ENCODE measurements around the gene TMEM132D.

Gene TMEM132D

DNA sequence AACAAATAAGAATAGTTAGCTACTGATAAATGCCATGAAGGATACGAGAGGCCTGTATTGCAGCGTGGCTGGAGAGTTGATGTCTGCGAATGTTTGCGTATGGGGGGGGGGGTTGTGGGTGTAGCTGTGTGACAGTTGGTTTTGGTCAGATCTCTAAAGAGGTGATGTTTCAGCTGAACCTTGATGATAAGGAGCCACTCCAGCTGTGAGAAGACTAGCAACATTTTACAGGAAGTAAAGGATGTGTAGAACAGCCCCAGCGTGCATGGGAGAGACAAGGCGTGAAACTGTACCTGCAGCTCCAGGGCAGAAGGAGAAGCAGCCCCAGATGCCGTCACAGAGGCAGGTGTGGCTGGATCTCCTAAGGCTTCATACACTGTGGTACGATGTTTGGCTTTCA lies 416.9 kb downstream of the TMEM132D start:
- no peak for DNase-seq (ENCODE audit: low read depth, low spot score)
- H3K27ac ChIP-seq = no peak overlapping the region

DNA sequence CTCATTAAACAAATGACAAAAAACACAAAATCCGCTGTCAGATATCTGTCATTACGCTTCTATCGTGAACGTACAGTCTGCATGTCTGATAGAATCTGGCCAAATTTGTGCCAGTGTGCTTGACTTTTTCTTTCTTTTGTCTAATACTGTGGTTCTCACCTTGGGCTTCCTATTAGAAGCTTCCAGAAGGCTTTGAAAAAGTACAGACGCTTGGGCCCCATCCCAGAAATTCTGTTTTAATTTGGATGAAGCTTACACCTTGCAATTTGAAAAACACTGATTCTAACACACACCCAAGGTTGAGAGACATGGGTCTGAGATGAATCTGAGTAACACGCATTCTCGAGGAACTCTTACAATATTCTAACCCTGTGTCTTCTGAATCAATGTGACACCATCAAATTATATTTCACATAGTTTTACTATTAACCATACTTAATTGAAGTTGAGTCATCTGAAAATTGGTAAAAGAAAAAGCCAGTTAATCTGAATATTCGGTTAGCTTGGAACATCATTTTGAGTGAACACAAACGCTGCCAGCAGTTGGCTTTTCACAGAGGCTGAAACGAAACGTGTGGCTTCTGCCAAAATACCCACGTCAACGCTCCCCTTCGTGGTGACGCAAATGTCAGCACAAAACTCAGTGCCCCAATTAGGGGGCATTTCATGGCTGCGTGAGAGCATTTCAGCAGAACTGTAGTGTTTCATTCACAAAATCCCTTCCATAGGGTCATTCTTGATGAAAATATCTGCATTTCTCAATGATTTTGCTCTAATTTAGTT lies 420.5 kb downstream of the TMEM132D start:
- DNase-seq (ENCODE audit: low read depth, low spot score) = no peak
- H3K27ac ChIP-seq = no peak overlapping the region

- DNase-seq (ENCODE audit: low read depth, low spot score) = no peak
- no peak overlapping the region for H3K27ac ChIP-seq
Measured at GRCh38 chr12:129481921-129482320, 421.9 kb downstream of the TMEM132D start.

DNA sequence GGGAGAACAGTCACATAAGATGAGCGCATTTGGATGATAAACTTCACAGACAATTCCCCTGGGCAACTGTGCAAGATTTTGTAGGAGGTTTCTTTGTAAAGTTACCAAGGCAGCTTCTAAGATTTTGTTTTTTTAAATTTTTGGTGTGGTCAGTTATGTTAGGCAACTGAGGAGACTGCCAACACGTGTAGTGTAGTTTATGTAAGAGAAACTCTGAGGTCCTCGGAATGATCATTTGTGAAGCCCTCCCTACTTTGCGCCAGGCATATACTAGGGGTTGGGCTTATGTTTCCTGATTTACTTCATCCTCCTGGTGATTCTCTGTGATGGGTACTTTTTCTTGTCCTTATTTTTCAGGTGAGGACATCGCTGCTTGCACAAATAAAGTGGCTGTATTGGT lies 433.6 kb downstream of the TMEM132D start:
- DNase-seq (ENCODE audit: low read depth, low spot score) = no peak
- H3K27ac ChIP-seq = no peak overlapping the region

- DNase-seq (ENCODE audit: low read depth, low spot score) = no peak
- no peak overlapping the region for H3K27ac ChIP-seq
Measured at GRCh38 chr12:129467726-129468125, 436.1 kb downstream of the TMEM132D start.

GRCh38 chr12:129467289-129467688 lies 436.5 kb downstream of the TMEM132D start:
- no peak overlapping the region for H3K27ac ChIP-seq
- no peak for DNase-seq (ENCODE audit: low read depth, low spot score)

GRCh38 chr12:129466499-129466898 lies 437.3 kb downstream of the TMEM132D start:
- no peak overlapping the region for H3K27ac ChIP-seq
- DNase-seq (ENCODE audit: low read depth, low spot score) = no peak

DNA sequence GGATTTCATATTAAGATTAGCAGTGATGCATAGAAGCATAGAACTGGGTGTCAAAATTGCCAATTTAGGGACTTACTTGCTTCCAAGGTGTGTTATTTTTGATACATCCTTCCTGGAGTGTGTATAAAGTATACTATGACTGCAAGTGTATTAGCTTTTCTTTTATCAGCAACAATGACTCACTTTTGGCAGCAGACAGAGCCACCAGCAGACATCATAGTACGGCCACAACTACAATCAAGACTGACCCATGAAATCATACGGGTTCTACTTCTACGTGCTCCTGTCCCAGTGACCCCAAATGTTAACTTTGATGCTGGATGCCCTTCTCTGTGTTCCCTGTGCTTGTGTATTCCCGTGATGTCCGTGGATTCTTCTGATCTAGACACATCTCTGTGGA lies 443.9 kb downstream of the TMEM132D start:
- no peak for DNase-seq (ENCODE audit: low read depth, low spot score)
- no peak overlapping the region for H3K27ac ChIP-seq

- no peak overlapping the region for H3K27ac ChIP-seq
- no peak for DNase-seq (ENCODE audit: low read depth, low spot score)
Measured at GRCh38 chr12:129446696-129447095, 457.1 kb downstream of the TMEM132D start.

DNA sequence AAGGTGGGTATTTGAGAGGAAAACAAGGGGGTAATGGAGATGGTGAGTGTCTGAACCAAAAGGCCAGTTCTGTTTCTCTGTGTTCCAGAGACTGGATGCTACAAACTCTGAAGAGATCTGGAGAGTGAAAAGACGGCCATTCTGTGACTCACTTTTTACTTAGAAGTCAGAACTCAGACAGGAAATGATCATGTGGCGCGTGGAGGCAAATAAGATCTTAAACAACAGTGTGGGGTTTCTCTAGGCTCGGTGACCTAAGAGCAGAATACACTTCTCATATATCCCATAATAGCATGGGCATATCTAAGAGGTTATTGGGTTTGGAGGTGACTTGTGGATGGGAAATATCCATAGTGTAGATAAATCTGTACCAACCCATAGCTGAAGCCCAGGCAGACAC lies 463.5 kb downstream of the TMEM132D start:
- DNase-seq (ENCODE audit: low read depth, low spot score) = no peak
- no peak overlapping the region for H3K27ac ChIP-seq

- no peak overlapping the region for H3K27ac ChIP-seq
- no peak for DNase-seq (ENCODE audit: low read depth, low spot score)
Measured at GRCh38 chr12:129434790-129435189, 469.0 kb downstream of the TMEM132D start.

GRCh38 chr12:129428240-129428936 lies 475.4 kb downstream of the TMEM132D start:
- no peak for DNase-seq (ENCODE audit: low read depth, low spot score)

DNA sequence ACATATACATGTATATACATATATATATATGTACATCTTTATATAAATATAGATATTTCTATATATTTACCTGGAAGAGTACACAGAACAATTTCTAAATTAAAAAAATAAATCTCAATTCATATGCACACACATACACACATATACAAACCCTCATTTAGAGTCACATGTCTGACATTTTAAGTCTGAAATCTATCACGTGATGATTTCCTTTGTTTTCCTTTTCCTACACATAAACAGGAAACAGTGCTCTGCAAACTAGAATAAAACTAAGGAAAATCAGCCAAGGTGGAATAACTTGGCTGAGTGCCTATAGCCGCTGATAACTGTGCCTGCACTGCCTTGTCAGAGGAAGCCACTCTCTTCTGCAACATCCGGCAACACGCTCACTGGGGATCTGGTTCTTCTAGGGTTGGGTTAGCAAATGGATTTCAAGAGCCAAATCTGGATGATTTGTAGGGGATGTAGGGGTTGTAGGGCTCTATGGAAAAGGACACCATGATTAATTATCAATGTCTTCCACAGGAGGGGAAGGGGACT lies 480.7 kb downstream of the TMEM132D start:
- no peak for DNase-seq (ENCODE audit: low read depth, low spot score)
- H3K27ac ChIP-seq = no peak overlapping the region

More at GRCh38 chr12:129428240-129428936, 475.4 kb downstream of the TMEM132D start:
- H3K27ac ChIP-seq = no peak overlapping the region

DNA sequence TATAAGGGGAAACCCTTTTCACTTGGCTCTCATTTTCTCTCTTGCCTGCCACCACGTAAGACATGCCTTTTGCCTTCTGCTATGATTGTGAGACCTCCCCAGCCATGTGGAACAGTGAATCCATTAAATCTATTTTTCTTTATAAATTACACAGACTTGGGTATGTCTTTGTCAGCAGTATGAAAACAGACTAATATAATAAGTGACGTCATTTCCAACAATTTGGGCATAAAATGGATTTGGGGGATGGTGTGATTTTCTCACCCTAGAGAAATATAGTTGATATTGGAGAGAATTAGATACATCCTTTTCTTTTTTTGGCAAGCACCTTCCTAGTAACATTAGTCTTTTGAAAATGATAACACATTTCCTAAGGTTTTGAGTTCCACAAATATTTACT lies 490.5 kb downstream of the TMEM132D start:
- no peak overlapping the region for H3K27ac ChIP-seq
- no peak for DNase-seq (ENCODE audit: low read depth, low spot score)

DNA sequence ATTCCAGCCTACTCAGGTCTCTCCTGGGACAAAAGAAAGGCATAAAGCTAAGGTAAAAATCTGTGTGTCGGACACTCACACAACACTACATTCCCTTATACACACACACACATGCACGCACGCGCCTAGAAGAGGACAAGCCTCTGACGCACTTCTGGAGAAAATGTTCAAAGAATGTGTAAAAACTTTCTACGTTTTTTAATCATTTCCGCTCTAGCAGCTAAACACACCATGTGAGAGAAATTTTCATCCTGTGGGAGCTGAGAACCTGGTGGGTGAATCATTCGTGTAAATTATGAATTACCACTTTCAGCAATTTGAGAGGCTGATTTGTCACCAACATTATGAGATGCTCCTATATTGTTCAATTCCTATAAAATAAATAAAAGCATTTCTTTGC lies 494.5 kb downstream of the TMEM132D start:
- DNase-seq (ENCODE audit: low read depth, low spot score) = no peak
- no peak overlapping the region for H3K27ac ChIP-seq

- DNase-seq (ENCODE audit: low read depth, low spot score) = no peak
- no peak overlapping the region for H3K27ac ChIP-seq
Measured at GRCh38 chr12:129404556-129404955, 499.3 kb downstream of the TMEM132D start.

- H3K27ac ChIP-seq = no peak overlapping the region
- no peak for DNase-seq (ENCODE audit: low read depth, low spot score)
Measured at GRCh38 chr12:129401572-129401971, 502.3 kb downstream of the TMEM132D start.

GRCh38 chr12:129394177-129394825 lies 509.5 kb downstream of the TMEM132D start:
- no peak overlapping the region for H3K27ac ChIP-seq
- DNase-seq (ENCODE audit: low read depth, low spot score) = no peak

DNA sequence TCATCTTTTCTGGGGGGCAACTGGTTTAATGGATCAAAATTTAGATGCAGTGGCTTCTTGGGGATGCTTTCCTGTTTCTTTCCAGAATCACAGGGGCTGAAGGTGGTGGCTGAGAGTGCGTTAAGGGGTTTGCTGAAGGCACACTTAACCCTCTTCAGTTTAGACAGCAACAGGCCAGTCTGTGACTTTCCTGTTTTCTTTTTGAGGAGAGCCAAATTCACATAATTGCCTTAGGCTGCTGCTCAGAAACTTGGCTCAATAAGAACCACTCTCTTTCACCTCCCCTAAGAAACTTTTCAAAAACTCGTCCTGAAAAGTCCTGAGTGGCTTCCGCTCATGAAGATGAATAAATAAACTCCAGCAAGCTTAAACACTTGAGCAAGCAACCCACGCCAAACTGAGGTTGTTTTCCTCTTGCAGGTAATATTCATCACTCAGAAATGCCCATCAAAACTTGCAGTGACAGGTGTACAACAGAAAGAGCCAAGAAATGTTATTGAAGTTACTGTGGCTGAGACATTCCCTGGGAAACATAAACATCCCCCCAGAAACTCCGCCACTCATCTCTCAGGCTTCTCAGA lies 510.4 kb downstream of the TMEM132D start:
- no peak overlapping the region for H3K27ac ChIP-seq
- no peak for DNase-seq (ENCODE audit: low read depth, low spot score)

DNA sequence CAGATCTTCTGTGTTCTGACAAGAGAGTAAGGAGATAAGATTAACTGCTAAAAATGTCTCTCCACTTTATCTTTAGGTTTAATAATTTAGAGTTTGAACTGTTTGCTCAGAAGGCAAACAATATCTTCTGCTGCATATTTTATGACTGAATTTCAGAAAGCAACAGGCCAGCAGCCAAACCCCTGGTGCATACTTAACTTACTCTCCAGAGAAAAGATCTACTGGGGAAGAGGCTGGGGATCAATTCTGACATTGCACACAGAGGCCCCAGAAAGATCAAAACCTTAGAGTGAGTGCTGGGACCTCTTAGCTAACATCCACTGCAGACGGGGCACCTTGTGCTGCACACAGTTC lies 518.2 kb downstream of the TMEM132D start:
- no peak for DNase-seq (ENCODE audit: low read depth, low spot score)
- no peak overlapping the region for H3K27ac ChIP-seq

- no peak for DNase-seq (ENCODE audit: low read depth, low spot score)
Measured at GRCh38 chr12:129383956-129384355, 519.9 kb downstream of the TMEM132D start.

More at GRCh38 chr12:129383956-129384355, 519.9 kb downstream of the TMEM132D start:
- no peak overlapping the region for H3K27ac ChIP-seq

Data from epithelial cell of prostate (primary cell).